Iris pigment epithelial cell (primary cell): ENCODE measurements around the gene KCNT1.

Source experiments
- DNase-seq: peaks from one replicate; pipeline ENCODE4 v3.0.0-alpha.2; 2011; ENCODE audit warnings: low read depth

Gene KCNT1

DNA sequence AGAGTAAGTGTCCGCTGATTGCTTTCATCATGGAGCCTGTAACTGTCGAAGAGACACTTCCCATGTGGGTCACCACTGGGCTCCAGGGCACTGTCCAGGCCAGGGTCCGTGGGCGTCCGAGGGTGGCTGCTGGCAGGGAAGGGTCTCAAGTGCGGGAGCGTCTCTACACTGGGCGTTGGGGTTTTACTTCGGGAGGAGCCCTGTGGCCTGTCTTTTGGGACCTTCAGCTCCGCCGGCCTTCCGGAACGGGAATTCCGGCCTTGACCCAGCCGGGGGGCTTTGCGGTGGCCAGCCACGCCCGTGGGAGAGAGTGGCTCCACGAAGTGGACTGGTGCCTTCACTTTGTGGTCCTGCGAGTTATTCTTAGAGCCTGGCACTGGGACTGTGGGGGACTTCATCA, 119.1 kb downstream of the KCNT1 start:
- no peak for DNase-seq

DNA sequence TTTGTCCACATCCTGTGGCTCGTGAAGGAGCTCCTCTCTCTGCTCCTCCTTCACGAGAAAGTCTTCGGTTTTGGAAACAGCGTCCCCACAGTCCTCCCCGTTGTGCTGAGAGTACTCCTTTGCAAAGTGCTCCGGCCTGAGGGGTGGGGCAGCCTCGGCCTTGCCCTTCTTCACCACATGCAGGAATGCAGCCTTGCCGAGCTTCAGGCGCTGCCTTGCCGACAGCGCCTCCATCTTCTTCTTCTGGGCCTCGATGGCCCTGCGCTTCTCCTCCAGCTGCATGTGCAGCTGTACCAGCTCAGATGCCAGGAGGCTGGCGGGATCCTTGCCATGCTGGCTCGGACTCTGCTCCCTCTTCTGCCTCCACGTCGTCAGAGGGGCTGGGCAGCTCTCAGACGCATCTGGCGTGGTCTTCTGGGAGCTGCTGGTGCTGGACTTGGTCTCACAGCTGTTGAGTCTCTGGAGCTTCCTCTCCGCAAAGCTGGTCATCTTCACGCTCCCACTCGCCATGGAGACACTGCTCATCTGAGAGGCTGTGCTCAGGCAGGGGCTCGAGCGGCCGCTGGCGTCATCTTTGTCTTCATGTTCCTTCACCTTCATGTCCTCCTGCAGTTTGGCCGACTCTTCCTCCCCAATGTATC, 119.9 kb downstream of the KCNT1 start:
- DNase-seq = no peak

DNA sequence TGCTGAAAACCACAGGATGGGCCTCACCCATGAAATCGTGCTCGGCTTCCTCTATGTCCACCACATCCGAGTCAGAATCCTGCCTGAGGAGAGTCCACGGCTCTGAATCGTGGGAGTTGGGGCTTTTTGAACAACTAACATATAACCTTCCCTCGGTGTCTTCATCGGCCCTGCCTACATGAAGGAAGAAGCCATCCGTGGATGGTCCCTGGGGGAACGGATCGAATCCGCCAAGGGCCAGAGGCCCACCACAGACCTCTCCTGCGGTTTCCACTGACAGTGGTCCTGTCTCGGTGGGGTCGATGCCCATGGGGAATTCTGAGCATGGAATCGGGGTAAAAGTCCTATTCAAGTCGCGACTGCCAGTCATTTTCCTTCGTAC, 120.4 kb downstream of the KCNT1 start:
- DNase-seq = no peak

DNA sequence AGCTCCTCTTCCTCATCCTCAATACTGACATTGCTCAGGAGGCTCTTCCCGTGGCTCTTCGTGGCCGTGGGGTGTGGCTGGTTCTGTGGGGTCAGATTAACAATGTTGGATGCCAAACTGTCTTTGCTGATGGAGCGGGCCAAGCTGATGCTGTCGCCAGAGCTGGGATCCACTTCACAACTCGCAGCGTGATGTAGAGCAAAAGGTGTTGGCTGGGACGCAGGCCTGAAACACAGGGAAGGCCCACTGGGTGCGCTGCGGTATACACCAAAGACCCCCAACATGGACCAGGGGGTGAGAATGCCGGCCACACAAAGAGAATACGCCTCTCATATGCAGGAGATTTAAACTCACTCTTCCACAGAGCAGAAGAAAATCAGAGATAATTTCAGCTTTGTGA, 121.1 kb downstream of the KCNT1 start:
- no peak for DNase-seq

DNA sequence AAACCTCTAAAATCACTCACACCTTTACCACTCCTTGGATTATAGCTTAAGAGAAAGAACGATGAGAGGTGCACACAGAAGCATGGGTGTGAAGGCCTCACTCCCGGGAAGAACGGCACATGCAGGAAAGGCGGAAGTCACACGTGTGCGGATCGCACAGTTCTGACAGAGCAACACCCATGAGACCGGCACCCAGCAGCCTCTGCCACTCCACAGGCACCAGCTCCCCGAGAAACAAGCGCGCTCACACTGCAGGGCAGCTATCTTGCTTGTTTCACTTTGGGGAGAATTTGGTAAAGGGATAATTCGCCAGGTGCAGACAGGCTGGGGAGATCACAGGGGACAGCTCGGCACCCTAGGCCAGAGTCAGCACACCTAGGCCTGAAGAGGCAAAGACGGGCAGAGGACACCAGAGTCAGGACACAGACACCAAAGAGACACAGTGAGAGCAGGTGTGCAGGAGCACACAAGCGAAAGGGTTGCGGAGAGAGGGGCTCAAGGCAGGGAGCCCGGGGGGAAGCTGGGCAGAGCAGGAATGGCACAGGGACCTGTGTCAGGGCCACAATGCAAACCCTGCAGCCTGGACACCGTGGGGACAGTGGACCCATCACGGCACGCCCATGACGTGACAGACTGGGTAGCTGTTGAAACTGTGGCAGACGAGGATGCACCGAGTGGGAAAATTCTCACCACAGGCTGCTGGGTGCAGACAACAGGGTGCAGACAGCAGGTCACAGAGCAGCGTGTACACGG, 123.6 kb downstream of the KCNT1 start:
- DNase-seq = no peak

DNA sequence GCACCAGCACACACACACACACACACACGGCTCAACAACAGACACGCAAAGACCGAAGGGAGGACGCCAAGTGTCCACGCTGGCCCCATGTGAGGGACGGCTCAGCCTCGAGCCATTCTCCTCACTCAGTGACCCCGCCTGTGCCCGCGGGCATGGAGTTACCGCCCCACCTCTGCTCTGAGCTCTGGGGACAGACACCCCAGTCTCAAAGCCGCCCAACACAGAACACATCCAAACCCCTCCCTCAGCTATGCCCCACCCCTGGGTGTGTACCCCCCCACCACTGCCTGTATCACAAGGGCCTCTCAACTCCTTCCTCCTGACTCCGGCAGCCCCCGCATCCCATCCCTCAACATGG, 124.2 kb downstream of the KCNT1 start:
- no peak for DNase-seq

DNA sequence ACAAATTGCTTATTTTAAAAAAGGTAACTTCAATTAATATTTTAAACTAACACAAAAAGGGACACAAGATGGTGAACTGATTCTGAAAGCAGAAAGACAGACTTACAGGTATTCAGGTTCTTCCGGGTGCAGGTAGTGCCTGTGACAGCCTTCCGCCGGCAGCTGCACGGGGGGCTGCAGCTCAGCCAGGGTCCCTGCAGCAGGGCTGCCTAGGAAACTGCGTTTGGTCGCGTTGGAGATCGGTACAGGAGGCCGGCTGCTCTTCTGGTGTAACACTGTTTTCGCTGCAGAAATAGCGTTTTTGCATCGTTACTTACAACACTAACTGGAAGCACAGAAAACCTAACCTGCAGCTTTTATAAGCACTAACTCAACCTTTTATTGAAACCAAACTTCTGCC, 125.3 kb downstream of the KCNT1 start:
- DNase-seq = no peak

DNA sequence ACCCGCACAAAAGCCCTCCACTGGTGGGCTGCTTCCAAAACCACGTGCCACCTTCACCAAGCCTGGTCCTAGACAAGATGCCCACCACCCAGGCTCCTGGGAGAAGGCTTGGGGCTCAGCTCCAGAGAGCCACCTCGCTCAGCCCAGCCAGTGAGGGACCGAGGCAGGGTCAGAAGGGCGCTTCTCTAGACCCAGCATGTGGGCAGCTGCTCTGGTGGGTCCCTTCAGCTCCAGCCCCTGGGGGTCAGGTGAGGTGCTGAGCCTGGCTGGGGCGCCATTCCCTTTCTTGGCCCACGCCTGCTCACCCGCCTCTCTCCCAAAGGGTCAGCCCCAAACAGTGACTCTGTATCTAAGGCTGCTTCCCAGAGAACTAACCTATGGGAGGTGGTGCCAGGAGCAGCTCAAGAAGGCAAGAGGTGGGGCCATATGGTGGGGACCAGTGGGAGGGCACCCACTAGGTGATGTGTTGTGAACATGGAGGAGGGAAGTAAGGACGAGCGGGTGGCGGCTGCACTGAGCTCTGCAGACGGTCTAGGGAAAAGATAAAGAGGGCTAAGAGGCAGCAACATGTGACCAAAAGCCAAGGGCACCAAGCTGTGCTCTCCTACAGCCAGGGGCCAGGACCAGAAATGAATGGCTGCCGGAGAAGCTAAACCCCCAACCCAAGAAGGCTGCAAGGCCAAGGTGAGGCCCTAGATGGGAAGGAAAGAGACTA, 126.0 kb downstream of the KCNT1 start:
- no peak for DNase-seq

DNA sequence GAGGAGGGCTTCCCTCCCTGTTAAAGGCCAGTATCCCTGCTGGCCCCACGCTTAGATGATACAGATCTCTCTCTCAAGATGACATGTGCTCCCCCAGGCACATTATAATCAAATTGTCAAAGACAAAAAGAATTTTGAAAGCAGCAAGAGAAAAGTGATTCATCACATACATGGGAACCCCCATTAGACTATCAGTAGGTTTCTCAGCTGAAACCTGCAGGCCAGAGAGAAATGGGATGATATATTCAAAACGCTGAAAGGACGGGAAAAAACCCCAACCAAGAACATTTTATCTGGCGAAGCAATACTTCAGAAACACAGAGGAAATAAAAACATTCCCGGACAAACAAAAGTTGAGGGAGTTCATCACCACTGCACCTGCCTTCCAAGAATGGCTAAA, 126.7 kb downstream of the KCNT1 start:
- no peak for DNase-seq

DNA sequence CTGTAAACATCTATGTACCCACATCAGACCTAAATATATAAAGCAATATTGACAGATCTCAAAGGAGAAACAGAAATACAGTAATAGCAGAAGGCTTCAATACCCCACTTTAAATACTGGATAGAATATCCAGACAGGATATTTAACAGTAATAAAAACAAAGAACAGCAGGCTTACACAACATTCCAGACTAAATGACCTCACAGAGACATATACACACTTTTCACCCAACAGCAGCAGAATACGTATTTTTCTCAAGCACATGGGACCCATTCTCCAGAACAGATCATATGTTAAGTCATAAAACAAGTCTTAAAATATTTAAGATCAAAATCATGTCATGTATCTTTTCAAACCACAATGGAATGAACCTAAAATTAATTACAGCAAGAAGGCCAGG, 128.5 kb downstream of the KCNT1 start:
- peak; percentile 63 for DNase-seq

DNA sequence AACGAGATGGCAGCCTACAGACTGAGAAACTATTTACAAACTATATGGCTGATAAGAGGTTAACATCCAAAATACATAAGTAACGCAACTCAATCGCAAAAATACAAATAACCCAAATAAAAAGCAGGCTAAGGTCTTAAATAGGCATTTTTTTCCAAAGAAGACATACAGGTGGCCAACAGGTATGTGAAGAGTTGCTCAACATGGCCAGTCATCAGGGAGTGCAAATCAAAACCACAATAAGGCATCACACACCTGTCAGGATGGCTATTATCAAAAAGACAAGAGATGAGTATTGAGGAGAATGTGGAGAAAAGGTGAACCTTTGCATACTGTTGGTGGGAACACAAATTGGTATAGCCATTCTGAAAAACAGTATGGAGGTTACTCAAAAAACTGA, 131.9 kb downstream of the KCNT1 start:
- DNase-seq = no peak

DNA sequence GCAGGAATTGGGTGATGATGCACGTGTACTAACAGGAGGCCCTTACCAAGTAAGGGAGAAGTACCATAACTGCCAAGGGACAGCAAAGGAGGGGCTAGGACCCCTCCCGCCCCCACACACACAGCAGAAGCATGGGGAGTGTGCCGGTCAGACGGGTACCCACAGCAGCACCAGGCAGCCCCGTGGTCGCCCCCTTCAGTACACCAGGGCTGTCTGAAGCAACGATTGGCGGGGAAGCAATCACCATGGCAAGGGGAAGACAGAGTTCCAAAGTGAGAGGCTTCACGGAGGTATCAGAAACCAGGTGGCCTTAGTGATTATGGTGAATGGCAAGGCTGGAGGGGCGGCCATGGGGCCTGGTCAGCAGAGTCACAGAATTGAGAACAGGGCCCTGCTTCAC, 133.1 kb downstream of the KCNT1 start:
- DNase-seq = no peak

DNA sequence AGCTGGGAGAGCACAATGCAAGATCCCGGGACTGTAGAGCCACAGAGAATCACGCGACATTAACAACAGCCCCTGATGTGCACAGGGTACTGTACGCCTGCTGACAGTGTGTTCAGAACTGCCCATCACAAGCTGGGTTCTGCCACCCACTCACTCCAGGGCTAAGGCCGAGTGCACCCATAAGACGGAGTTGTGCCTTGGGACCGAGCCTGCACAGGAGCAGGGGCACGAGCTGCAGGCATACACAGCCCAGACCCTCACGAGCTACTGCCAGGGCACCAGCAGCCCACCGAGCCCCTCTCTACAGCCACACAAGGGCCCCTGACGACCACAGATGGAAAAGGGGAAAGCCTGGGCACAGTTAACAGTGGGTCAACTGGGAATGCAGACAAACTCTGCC, 137.5 kb downstream of the KCNT1 start:
- DNase-seq = no peak

DNA sequence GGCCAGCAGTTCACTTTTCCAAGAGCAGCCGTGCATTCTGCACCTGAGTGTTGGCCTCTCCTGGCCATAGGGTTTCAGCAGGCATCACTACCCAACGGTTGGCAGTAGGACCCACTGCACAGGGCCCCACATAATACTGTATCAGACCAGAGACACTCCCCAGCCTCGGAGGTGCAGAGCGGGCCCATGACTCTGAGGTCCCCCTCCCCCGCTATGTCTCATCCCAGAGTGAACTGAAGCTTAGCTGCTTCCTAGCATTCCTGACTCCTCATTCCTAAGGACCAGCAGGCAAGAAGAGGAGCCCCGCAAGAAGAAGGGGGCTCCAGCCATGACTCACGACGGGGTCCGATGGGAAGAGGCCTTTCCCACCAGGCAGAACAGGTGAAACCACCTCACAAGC, 138.1 kb downstream of the KCNT1 start:
- no peak for DNase-seq

DNA sequence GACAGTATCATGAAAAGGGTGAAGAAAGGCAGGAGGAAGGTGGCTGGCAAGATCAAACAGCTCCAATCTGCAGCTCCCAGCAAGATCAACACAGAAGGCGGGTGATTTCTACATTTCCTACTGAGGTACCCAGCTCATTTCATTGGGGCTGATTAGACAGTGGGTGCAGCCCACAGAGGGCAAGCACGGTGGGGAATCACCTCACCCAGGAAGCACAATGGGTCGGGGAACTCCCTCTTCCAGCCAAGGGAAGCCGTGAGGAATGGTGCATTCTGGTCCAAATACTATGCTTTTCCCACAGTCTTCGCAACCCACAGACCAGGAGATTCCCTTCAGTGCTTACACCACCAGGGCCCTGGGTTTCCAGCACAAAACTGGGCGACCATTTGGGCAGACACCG, 138.6 kb downstream of the KCNT1 start:
- no peak for DNase-seq
